ENCODE measurements around the gene HIBADH.

Gene HIBADH

GRCh38 chr7:27608776-27609495 lies 53.7 kb downstream of the HIBADH start:
- H3K4me1 ChIP-seq (ENCODE audit: control insufficient read depth, insufficient read depth, low read depth, low read length), result peaks cover 4% of the 10 kb centered on the region
- no peaks in the 10 kb centered on the region for H3K79me1 ChIP-seq (replicated peaks; ENCODE audit: low read length, poor library complexity, severe bottlenecking)
- peak overlapping the region; percentile 47 for H3K27ac ChIP-seq (ENCODE audit: low read length, poor library complexity, severe bottlenecking)
- WGBS, result 60% methylated on average over 1 of the region's 1 CpG
- no peaks in the 10 kb centered on the region for H3K27me3 ChIP-seq (ENCODE audit: control insufficient read depth in 1 of 2, insufficient read depth in 1 of 2, low read length in 2 of 2)
- DNase-seq, result peak; percentile 15
- H2BK15ac ChIP-seq (ENCODE audit: low read depth, poor library complexity, severe bottlenecking), result no peak overlapping the region
- no peak overlapping the region for H3K4me3 ChIP-seq (ENCODE audit: insufficient read depth in 1 of 2, low read depth in 1 of 2, low read length in 2 of 2)
- no peaks in the 10 kb centered on the region for H3K9me3 ChIP-seq (ENCODE audit: control insufficient read depth, low read length)
- no peak overlapping the region for H2AFZ ChIP-seq (ENCODE audit: low read depth, low read length)
- H3K18ac ChIP-seq (ENCODE audit: low read depth in 1 of 2, low read length in 2 of 2), result peak overlapping the region in 1 of 2 experiments; percentile 43
- H2BK5ac ChIP-seq (ENCODE audit: low read depth, low read length, poor library complexity, severe bottlenecking), result no peak overlapping the region
- H4K91ac ChIP-seq (ENCODE audit: low read length), result no peak overlapping the region
- no peak overlapping the region for H3K9ac ChIP-seq (ENCODE audit: low read length)
- H3K23ac ChIP-seq (ENCODE audit: low read length in 2 of 2), result no peak overlapping the region
- no peak overlapping the region for H4K8ac ChIP-seq (ENCODE audit: low read length)
- H3K4ac ChIP-seq (ENCODE audit: low read depth in 1 of 2, low read length in 2 of 2), result no peak overlapping the region
- H3K36me3 ChIP-seq (ENCODE audit: control insufficient read depth in 1 of 2, insufficient read depth in 2 of 2, low read depth in 1 of 2, low read length in 2 of 2), result no peaks in the 10 kb centered on the region
- H2AK5ac ChIP-seq (ENCODE audit: low read length, severe bottlenecking), result peak overlapping the region; percentile 57
- H3K14ac ChIP-seq (ENCODE audit: low read length in 2 of 2), result no peak overlapping the region
- no peak overlapping the region for H2BK120ac ChIP-seq (ENCODE audit: low read depth, low read length)
- H2BK12ac ChIP-seq (ENCODE audit: low read length in 2 of 2), result no peak overlapping the region
- H3K4me2 ChIP-seq (ENCODE audit: low read length, poor library complexity, severe bottlenecking), result no peak overlapping the region

GRCh38 chr7:27607210-27607606 lies 55.5 kb downstream of the HIBADH start:
- no peak overlapping the region for H2BK120ac ChIP-seq (ENCODE audit: low read depth, low read length)
- peaks cover 4% of the 10 kb centered on the region for H3K4me1 ChIP-seq (ENCODE audit: control insufficient read depth, insufficient read depth, low read depth, low read length)
- no peaks in the 10 kb centered on the region for H3K36me3 ChIP-seq (ENCODE audit: control insufficient read depth in 1 of 2, insufficient read depth in 2 of 2, low read depth in 1 of 2, low read length in 2 of 2)
- H3K18ac ChIP-seq (ENCODE audit: low read depth in 1 of 2, low read length in 2 of 2), result no peak overlapping the region
- no peak for DNase-seq
- H3K4me2 ChIP-seq (ENCODE audit: low read length, poor library complexity, severe bottlenecking), result no peak overlapping the region
- no peak overlapping the region for H3K27ac ChIP-seq (ENCODE audit: low read length, poor library complexity, severe bottlenecking)
- no peak overlapping the region for H4K8ac ChIP-seq (ENCODE audit: low read length)
- H3K9me3 ChIP-seq (ENCODE audit: control insufficient read depth, low read length), result no peaks in the 10 kb centered on the region
- no peak overlapping the region for H3K9ac ChIP-seq (ENCODE audit: low read length)
- H2AFZ ChIP-seq (ENCODE audit: low read depth, low read length), result no peak overlapping the region
- no peak overlapping the region for H4K91ac ChIP-seq (ENCODE audit: low read length)
- H2BK15ac ChIP-seq (ENCODE audit: low read depth, poor library complexity, severe bottlenecking), result no peak overlapping the region
- no peak overlapping the region for H2BK5ac ChIP-seq (ENCODE audit: low read depth, low read length, poor library complexity, severe bottlenecking)
- no peak overlapping the region for H3K14ac ChIP-seq (ENCODE audit: low read length in 2 of 2)
- H3K23ac ChIP-seq (ENCODE audit: low read length in 2 of 2), result no peak overlapping the region
- H3K4me3 ChIP-seq (ENCODE audit: insufficient read depth in 1 of 2, low read depth in 1 of 2, low read length in 2 of 2), result no peak overlapping the region
- no peak overlapping the region for H2AK5ac ChIP-seq (ENCODE audit: low read length, severe bottlenecking)
- peaks cover 2% of the 10 kb centered on the region for H3K79me1 ChIP-seq (replicated peaks; ENCODE audit: low read length, poor library complexity, severe bottlenecking)
- 98% methylated on average over 10 of the region's 11 CpGs for WGBS
- H3K4ac ChIP-seq (ENCODE audit: low read depth in 1 of 2, low read length in 2 of 2), result no peak overlapping the region
- no peaks in the 10 kb centered on the region for H3K27me3 ChIP-seq (ENCODE audit: control insufficient read depth in 1 of 2, insufficient read depth in 1 of 2, low read length in 2 of 2)
- no peak overlapping the region for H2BK12ac ChIP-seq (ENCODE audit: low read length in 2 of 2)

- no peak overlapping the region for H2AK5ac ChIP-seq (ENCODE audit: low read length, severe bottlenecking)
- H4K8ac ChIP-seq (ENCODE audit: low read length), result no peak overlapping the region
- DNase-seq, result peak; percentile 70
- no peak overlapping the region for H4K91ac ChIP-seq (ENCODE audit: low read length)
- H3K9ac ChIP-seq (ENCODE audit: low read length), result peak overlapping the region; percentile 49
- H3K27ac ChIP-seq (ENCODE audit: low read length, poor library complexity, severe bottlenecking), result peak overlapping the region; percentile 53
- peaks cover 4% of the 10 kb centered on the region for H3K4me1 ChIP-seq (ENCODE audit: control insufficient read depth, insufficient read depth, low read depth, low read length)
- no peak overlapping the region for H3K14ac ChIP-seq (ENCODE audit: low read length in 2 of 2)
- peaks cover 2% of the 10 kb centered on the region for H3K79me1 ChIP-seq (replicated peaks; ENCODE audit: low read length, poor library complexity, severe bottlenecking)
- WGBS, result 52% methylated on average over 2 of the region's 4 CpGs
- no peak overlapping the region for H3K4ac ChIP-seq (ENCODE audit: low read depth in 1 of 2, low read length in 2 of 2)
- H2BK12ac ChIP-seq (ENCODE audit: low read length in 2 of 2), result no peak overlapping the region
- no peak overlapping the region for H3K23ac ChIP-seq (ENCODE audit: low read length in 2 of 2)
- H2BK5ac ChIP-seq (ENCODE audit: low read depth, low read length, poor library complexity, severe bottlenecking), result no peak overlapping the region
- no peak overlapping the region for H2BK15ac ChIP-seq (ENCODE audit: low read depth, poor library complexity, severe bottlenecking)
- no peaks in the 10 kb centered on the region for H3K27me3 ChIP-seq (ENCODE audit: control insufficient read depth in 1 of 2, insufficient read depth in 1 of 2, low read length in 2 of 2)
- no peak overlapping the region for H3K18ac ChIP-seq (ENCODE audit: low read depth in 1 of 2, low read length in 2 of 2)
- H2BK120ac ChIP-seq (ENCODE audit: low read depth, low read length), result no peak overlapping the region
- H2AFZ ChIP-seq (ENCODE audit: low read depth, low read length), result no peak overlapping the region
- H3K36me3 ChIP-seq (ENCODE audit: control insufficient read depth in 1 of 2, insufficient read depth in 2 of 2, low read depth in 1 of 2, low read length in 2 of 2), result no peaks in the 10 kb centered on the region
- H3K9me3 ChIP-seq (ENCODE audit: control insufficient read depth, low read length), result no peaks in the 10 kb centered on the region
- H3K4me2 ChIP-seq (ENCODE audit: low read length, poor library complexity, severe bottlenecking), result peak overlapping the region; percentile 34
- no peak overlapping the region for H3K4me3 ChIP-seq (ENCODE audit: insufficient read depth in 1 of 2, low read depth in 1 of 2, low read length in 2 of 2)
These were observed 56.1 kb downstream of the HIBADH start for GRCh38 chr7:27606270-27607209.

GRCh38 chr7:27605689-27606269 lies 56.9 kb downstream of the HIBADH start:
- Histone ChIP-seq H3K9me3 (ENCODE audit: control insufficient read depth, low read length) (no peaks in the 10 kb centered on the region), H2BK5ac (ENCODE audit: low read depth, low read length, poor library complexity, severe bottlenecking) (no peak overlapping the region), H3K14ac (ENCODE audit: low read length in 2 of 2) (no peak overlapping the region), H2BK12ac (ENCODE audit: low read length in 2 of 2) (no peak overlapping the region), H3K18ac (ENCODE audit: low read depth in 1 of 2, low read length in 2 of 2) (no peak overlapping the region), H4K8ac (ENCODE audit: low read length) (no peak overlapping the region), H3K4me1 (ENCODE audit: control insufficient read depth, insufficient read depth, low read depth, low read length) (peaks cover 2% of the 10 kb centered on the region), H3K23ac (ENCODE audit: low read length in 2 of 2) (no peak overlapping the region), H3K4me3 (ENCODE audit: insufficient read depth in 1 of 2, low read depth in 1 of 2, low read length in 2 of 2) (no peak overlapping the region), H4K91ac (ENCODE audit: low read length) (no peak overlapping the region), H3K36me3 (ENCODE audit: control insufficient read depth in 1 of 2, insufficient read depth in 2 of 2, low read depth in 1 of 2, low read length in 2 of 2) (no peaks in the 10 kb centered on the region), H2BK15ac (ENCODE audit: low read depth, poor library complexity, severe bottlenecking) (no peak overlapping the region), H3K9ac (ENCODE audit: low read length) (peak overlapping the region; percentile 49), H3K4me2 (ENCODE audit: low read length, poor library complexity, severe bottlenecking) (peak overlapping the region; percentile 34), H3K27me3 (ENCODE audit: control insufficient read depth in 1 of 2, insufficient read depth in 1 of 2, low read length in 2 of 2) (no peaks in the 10 kb centered on the region), H2AFZ (ENCODE audit: low read depth, low read length) (no peak overlapping the region), H3K27ac (ENCODE audit: low read length, poor library complexity, severe bottlenecking) (peak overlapping the region; percentile 53), H3K79me1 (replicated peaks; ENCODE audit: low read length, poor library complexity, severe bottlenecking) (peaks cover 2% of the 10 kb centered on the region), H2AK5ac (ENCODE audit: low read length, severe bottlenecking) (no peak overlapping the region), H2BK120ac (ENCODE audit: low read depth, low read length) (no peak overlapping the region), H3K4ac (ENCODE audit: low read depth in 1 of 2, low read length in 2 of 2) (no peak overlapping the region)
- WGBS, result no CpG with 5 or more reads among the region's 2 CpGs
- DNase-seq, result peak; percentile 32

Data from mesenchymal stem cell (in vitro differentiated cells and primary cell).